MCF 10A (cell line): ENCODE measurements around the gene TMEM132A. TPM values are rescaled to one million over a fixed set of nuclear protein-coding genes. Genes with fewer than 3 reads are reported as not detected.

Experiments used
- BruUV-seq: library from RNA; stranded (reverse); fragments of 400-500 nt; replicated peaks from 2 replicates; lab custom pipeline; 2021; lab: Mats Ljungman, UMichigan
- CTCF ChIA-PET: fragments of 300-600 bp; sonication (Branson Sonifier 250); formaldehyde crosslinking; extraction: SDS; loops from one replicate; lab custom pipeline; 2021; ENCODE audit warnings: antibody characterized with exemption, inconsistent platforms; lab: Yijun Ruan, JAX
- POLR2A ChIA-PET: fragments of 300-600, 350-650 bp; sonication (Branson Sonifier 250); formaldehyde crosslinking; extraction: SDS; loops from one replicate; lab custom pipeline; 2020; ENCODE audit warnings: antibody characterized with exemption, inconsistent platforms; lab: Yijun Ruan, JAX
- DNase-seq: peaks from one replicate; pipeline ENCODE4 v3.0.0-alpha.2; 2018; ENCODE audit not compliant: unreplicated experiment
- H3K27ac Mint-ChIP-seq: one replicate; pipeline ENCODE4 v1.8.0; 2022; ENCODE audit warnings: mild to moderate bottlenecking, low read depth, mixed read lengths; ENCODE audit not compliant: unreplicated experiment
- H3K27me3 Mint-ChIP-seq: one replicate; pipeline ENCODE4 v1.8.0; 2022; ENCODE audit warnings: mixed read lengths; ENCODE audit not compliant: insufficient read depth, unreplicated experiment
- H3K36me3 Mint-ChIP-seq: one replicate; pipeline ENCODE4 v1.8.0; 2022; ENCODE audit warnings: mild to moderate bottlenecking, moderate library complexity, mixed read lengths; ENCODE audit not compliant: insufficient read depth, unreplicated experiment
- H3K4me1 Mint-ChIP-seq: one replicate; pipeline ENCODE4 v1.8.0; 2022; ENCODE audit warnings: mixed read lengths; ENCODE audit not compliant: insufficient read depth, unreplicated experiment
- H3K4me3 Mint-ChIP-seq: one replicate; pipeline ENCODE4 v1.8.0; 2022; ENCODE audit warnings: mild to moderate bottlenecking, moderate library complexity, mixed read lengths; ENCODE audit not compliant: unreplicated experiment
- H3K9me3 Mint-ChIP-seq: one replicate; pipeline ENCODE4 v1.8.0; 2022; ENCODE audit warnings: mixed read lengths; ENCODE audit not compliant: unreplicated experiment
- CTCF ChIP-seq: fragments of 200-600 bp; IDR thresholded peaks from one replicate; pipeline ENCODE4 v1.8.0; 2022; ENCODE audit warnings: antibody characterized with exemption, mild to moderate bottlenecking; ENCODE audit not compliant: unreplicated experiment
- intact Hi-C: fragments of 100-400 bp; cut with micrococcal nuclease; formaldehyde crosslinking; loops from 2 replicates; pipeline ENCODE4 v1.14.1; 2022
- total RNA-seq: library from RNA; stranded (reverse); gene quantifications from 2 replicates; pipeline ENCODE4 v1.2.3, GENCODE V29; 2022

The TMEM132A gene
- total RNA-seq, 1 experiment from 2014 or later: 20.5 TPM

GRCh38 chr11:60950024-60950423 is 25.8 kb downstream of the TMEM132A start:
- Mint-ChIP-seq H3K9me3 (no peaks in the 10 kb centered on the region), H3K27me3 (peaks cover 14% of the 10 kb centered on the region), H3K4me1 (peaks cover 8% of the 10 kb centered on the region), H3K4me3 (no peak overlapping the region), H3K27ac (no peak overlapping the region), H3K36me3 (no peaks in the 10 kb centered on the region)
- BruUV-seq: no TSS peak
- intact Hi-C loops: no loop called here
- no peak for DNase-seq
- TF ChIP-seq CTCF: no peak
- POLR2A ChIA-PET: no interaction called here
- CTCF ChIA-PET: no interaction called here

DNA sequence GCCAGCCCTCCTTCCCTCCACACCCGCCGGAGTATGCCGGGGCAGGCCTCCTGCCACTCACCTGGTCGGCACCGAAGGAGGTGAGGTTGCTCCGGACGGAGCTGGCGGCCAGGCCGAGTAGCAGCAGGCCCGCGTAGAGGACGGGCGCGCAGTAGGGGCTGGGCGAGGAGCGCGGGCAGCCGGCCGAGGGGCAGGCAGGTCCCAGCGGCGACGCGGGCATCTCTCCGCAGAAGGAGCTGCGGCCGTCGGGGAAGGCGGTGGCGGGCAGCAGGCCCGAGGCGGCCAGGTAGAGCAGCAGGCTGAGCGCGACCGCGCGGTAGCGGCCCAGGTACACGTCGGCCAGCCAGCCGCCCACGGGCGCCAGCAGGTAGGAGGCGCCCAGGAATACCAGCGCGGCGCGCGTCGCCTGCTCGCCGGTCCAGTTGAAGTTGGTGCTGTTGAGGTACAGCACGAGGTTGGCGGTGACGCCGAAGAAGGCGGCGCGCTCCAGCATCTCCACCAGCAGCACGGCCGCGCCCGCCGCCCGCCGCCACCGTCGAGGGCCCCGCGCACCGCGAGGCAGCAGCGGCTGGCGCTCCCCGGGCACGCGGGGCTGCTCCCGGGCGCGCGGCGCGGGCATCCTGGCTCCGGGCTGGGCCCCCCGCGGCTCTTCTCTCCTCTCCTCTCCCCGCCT is 26.8 kb downstream of the TMEM132A start:
- Mint-ChIP-seq H3K9me3 (no peaks in the 10 kb centered on the region), H3K36me3 (no peaks in the 10 kb centered on the region), H3K4me1 (peaks cover 8% of the 10 kb centered on the region), H3K27ac (no peak overlapping the region), H3K4me3 (no peak overlapping the region), H3K27me3 (peaks cover 6% of the 10 kb centered on the region)
- DNase-seq: no peak
- ChIA-PET POLR2A (no interaction called here), CTCF (interaction anchor here (0.6 kb wide), 2 partner anchors 9 to 227 kb away, joined by 3 read pairs; no protein-coding TSS in a partner anchor)
- no TSS peak for BruUV-seq
- no peak for TF ChIP-seq CTCF
- intact Hi-C loops: no loop called here

- Mint-ChIP-seq H3K27ac (no peak overlapping the region), H3K27me3 (peaks cover 1% of the 10 kb centered on the region), H3K4me1 (peaks cover 8% of the 10 kb centered on the region), H3K36me3 (no peaks in the 10 kb centered on the region), H3K9me3 (no peaks in the 10 kb centered on the region), H3K4me3 (no peak overlapping the region)
- ChIA-PET CTCF (interaction anchor here (0.6 kb wide), 2 partner anchors 8 to 36 kb away, joined by 3 read pairs; no protein-coding TSS in a partner anchor), POLR2A (no interaction called here)
- no peak for DNase-seq
- intact Hi-C loops: no loop called here
- TF ChIP-seq CTCF: no peak
- no TSS peak for BruUV-seq
Observed at GRCh38 chr11:60951606-60951903, 27.3 kb downstream of the TMEM132A start.

GRCh38 chr11:60951904-60952741 is 27.9 kb downstream of the TMEM132A start, which contains the start of gene SLC15A3:
SLC15A3 (minus strand) TSS chr11:60952176; CDS start chr11:60951551, 625 bp downstream.
- peaks cover 8% of the 10 kb centered on the region for H3K4me1 Mint-ChIP-seq
- H3K36me3 Mint-ChIP-seq: no peaks in the 10 kb centered on the region
- no peak for DNase-seq
- no peak for TF ChIP-seq CTCF
- CTCF ChIA-PET: interaction anchor here (0.6 to 0.7 kb wide), 3 partner anchors 7 to 71 kb away, joined by 3 read pairs; no protein-coding TSS in a partner anchor
- H3K27me3 Mint-ChIP-seq: no peaks in the 10 kb centered on the region
- peak within 1 kb of the TSS; percentile 77 for H3K27ac Mint-ChIP-seq
- peak within 1 kb of the TSS; percentile 14 for H3K4me3 Mint-ChIP-seq
- BruUV-seq: no TSS peak
- POLR2A ChIA-PET: no interaction called here
- H3K9me3 Mint-ChIP-seq: no peaks in the 10 kb centered on the region
- intact Hi-C loops: no loop called here
